ENCODE results near the gene NME8. TPM values are rescaled to one million over a fixed set of nuclear protein-coding genes. Genes with fewer than 3 reads are reported as not detected.
A peak's percentile ranks its signal among the peaks of the same experiment; 100 is the strongest.

The NME8 gene
- total RNA-seq, 1 experiment from 2014 or later: not detected

- Histone ChIP-seq H3K9me2 (ENCODE audit: insufficient read depth) (no peaks in the 10 kb centered on the region), H4K20me1 (ENCODE audit: insufficient read depth) (no peaks in the 10 kb centered on the region), H3K27ac (ENCODE audit: low read depth, low read length) (no peak overlapping the region), H3K27me3 (ENCODE audit: insufficient read depth, low read length) (no peaks in the 10 kb centered on the region; the same call in 1 of the 2 replicates), H3K9ac (ENCODE audit: low read length) (no peak overlapping the region), H3K4me2 (ENCODE audit: low read length) (no peak overlapping the region), H3K36me3 (ENCODE audit: control insufficient read depth in 1 of 2, insufficient read depth in 2 of 2, low read length in 2 of 2) (no peaks in the 10 kb centered on the region), H3K4me1 (ENCODE audit: control insufficient read depth in 1 of 2, insufficient read depth in 2 of 2, low read length in 2 of 2) (peaks cover 0 to 3% of the 10 kb centered on the region in 2 experiments; a peak in 1 of 4 replicates), H3K9me3 (ENCODE audit: control insufficient read depth in 1 of 2, insufficient read depth in 1 of 2, low read depth in 1 of 2, low read length in 2 of 2) (no peaks in the 10 kb centered on the region), H3K79me2 (ENCODE audit: insufficient read depth, low read length) (no peaks in the 10 kb centered on the region), H2AFZ (ENCODE audit: low read depth, low read length, poor library complexity, severe bottlenecking) (no peak overlapping the region), H3K4me3 (replicated peaks in 1 of 2; ENCODE audit: low read depth in 1 of 2, low read length in 2 of 2) (no peak overlapping the region)
- BruUV-seq (replicated peaks): no TSS peak
- ChIA-PET RAD21 (ENCODE audit: low non-redundant PET in 1 of 2, low total read pairs in 2 of 2, uncharacterized antibody in 2 of 2, unreplicated experiment in 2 of 2) (no interaction called here), CTCF (interaction anchor here (1.1 kb wide), 1 partner anchor 599 kb away, joined by 3 read pairs; no protein-coding TSS in a partner anchor), POLR2A (no interaction called here)
- ATAC-seq: no peak
- intact Hi-C loops (cut with micrococcal nuclease): loop anchor here (5.0 kb wide), 2 partner anchors 596 to 626 kb away; no protein-coding TSS in a partner anchor
- no peak for TF ChIP-seq SP1 (IDR thresholded peaks at IDR 0.05; ENCODE audit: low read depth)
- no peak for TF ChIP-seq EZH2 (IDR thresholded peaks at IDR 0.05)
- TF ChIP-seq, protein P1, sequence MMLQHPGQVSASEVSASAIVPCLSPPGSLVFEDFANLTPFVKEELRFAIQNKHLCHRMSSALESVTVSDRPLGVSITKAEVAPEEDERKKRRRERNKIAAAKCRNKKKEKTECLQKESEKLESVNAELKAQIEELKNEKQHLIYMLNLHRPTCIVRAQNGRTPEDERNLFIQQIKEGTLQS (IDR thresholded peaks at IDR 0.05): no peak
- TF ChIP-seq, protein P2, sequence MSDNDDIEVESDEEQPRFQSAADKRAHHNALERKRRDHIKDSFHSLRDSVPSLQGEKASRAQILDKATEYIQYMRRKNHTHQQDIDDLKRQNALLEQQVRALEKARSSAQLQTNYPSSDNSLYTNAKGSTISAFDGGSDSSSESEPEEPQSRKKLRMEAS (IDR thresholded peaks at IDR 0.05): no peak
- TF ChIP-seq, protein P3, sequence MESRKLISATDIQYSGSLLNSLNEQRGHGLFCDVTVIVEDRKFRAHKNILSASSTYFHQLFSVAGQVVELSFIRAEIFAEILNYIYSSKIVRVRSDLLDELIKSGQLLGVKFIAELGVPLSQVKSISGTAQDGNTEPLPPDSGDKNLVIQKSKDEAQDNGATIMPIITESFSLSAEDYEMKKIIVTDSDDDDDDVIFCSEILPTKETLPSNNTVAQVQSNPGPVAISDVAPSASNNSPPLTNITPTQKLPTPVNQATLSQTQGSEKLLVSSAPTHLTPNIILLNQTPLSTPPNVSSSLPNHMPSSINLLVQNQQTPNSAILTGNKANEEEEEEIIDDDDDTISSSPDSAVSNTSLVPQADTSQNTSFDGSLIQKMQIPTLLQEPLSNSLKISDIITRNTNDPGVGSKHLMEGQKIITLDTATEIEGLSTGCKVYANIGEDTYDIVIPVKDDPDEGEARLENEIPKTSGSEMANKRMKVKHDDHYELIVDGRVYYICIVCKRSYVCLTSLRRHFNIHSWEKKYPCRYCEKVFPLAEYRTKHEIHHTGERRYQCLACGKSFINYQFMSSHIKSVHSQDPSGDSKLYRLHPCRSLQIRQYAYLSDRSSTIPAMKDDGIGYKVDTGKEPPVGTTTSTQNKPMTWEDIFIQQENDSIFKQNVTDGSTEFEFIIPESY (IDR thresholded peaks at IDR 0.05; ENCODE audit: extremely low read depth, insufficient replicate concordance, low read length): no peak
- no peak for DNase-seq (ENCODE audit: low read depth, low spot score)
Observed at GRCh38 chr7:37833818-37834146, 14.6 kb upstream of the NME8 start.

DNA sequence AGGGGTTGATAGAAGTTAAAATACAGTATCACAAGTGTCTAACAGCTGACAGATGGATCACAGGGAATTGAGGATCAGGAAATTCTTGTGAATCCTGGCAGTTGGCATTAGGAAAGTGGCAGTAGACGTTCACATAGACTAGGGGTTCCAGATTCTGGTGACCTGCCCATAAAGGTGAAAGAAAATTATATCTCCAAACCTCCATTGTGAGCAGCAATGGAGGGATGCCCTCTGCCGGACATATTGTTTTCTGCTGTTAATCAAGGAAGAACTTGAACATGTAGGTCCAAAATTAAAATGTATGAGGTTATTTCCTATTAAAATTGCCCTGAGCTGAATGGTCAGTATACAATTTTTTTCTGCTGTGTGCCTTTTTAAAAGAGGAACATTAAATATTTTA lies 5.1 kb downstream of the NME8 start:
- Histone ChIP-seq H3K79me2 (ENCODE audit: insufficient read depth, low read length) (no peaks in the 10 kb centered on the region), H3K27me3 (ENCODE audit: insufficient read depth, low read length) (no peaks in the 10 kb centered on the region; the same call in 1 of the 2 replicates), H4K20me1 (ENCODE audit: insufficient read depth) (no peaks in the 10 kb centered on the region), H3K4me2 (ENCODE audit: low read length) (no peak overlapping the region), H3K27ac (ENCODE audit: low read depth, low read length) (no peak overlapping the region), H3K4me3 (replicated peaks in 1 of 2; ENCODE audit: low read depth in 1 of 2, low read length in 2 of 2) (no peak overlapping the region), H2AFZ (ENCODE audit: low read depth, low read length, poor library complexity, severe bottlenecking) (no peak overlapping the region), H3K36me3 (ENCODE audit: control insufficient read depth in 1 of 2, insufficient read depth in 2 of 2, low read length in 2 of 2) (no peaks in the 10 kb centered on the region), H3K9me3 (ENCODE audit: control insufficient read depth in 1 of 2, insufficient read depth in 1 of 2, low read depth in 1 of 2, low read length in 2 of 2) (no peaks in the 10 kb centered on the region), H3K9me2 (ENCODE audit: insufficient read depth) (no peaks in the 10 kb centered on the region), H3K4me1 (ENCODE audit: control insufficient read depth in 1 of 2, insufficient read depth in 2 of 2, low read length in 2 of 2) (no peaks in the 10 kb centered on the region), H3K9ac (ENCODE audit: low read length) (no peak overlapping the region)
- RAD21 ChIA-PET (ENCODE audit: low non-redundant PET in 1 of 2, low total read pairs in 2 of 2, uncharacterized antibody in 2 of 2, unreplicated experiment in 2 of 2): no interaction called here
- CTCF ChIA-PET: interaction anchor here (1.4 to 1.7 kb wide), 2 partner anchors 278 to 618 kb away, joined by 3 to 5 read pairs; no protein-coding TSS in a partner anchor
- DNase-seq (ENCODE audit: low read depth, low spot score) (peak; percentile 13), ATAC-seq (no peak)
- TF ChIP-seq ZNF274 (IDR thresholded peaks at IDR 0.05; ENCODE audit: low read depth, low read length) (no peak), RAD21 (IDR thresholded peaks at IDR 0.05; ENCODE audit: low read depth) (peak; percentile 27; the same call in 1 of the 2 replicates)
- TF ChIP-seq, protein P4, sequence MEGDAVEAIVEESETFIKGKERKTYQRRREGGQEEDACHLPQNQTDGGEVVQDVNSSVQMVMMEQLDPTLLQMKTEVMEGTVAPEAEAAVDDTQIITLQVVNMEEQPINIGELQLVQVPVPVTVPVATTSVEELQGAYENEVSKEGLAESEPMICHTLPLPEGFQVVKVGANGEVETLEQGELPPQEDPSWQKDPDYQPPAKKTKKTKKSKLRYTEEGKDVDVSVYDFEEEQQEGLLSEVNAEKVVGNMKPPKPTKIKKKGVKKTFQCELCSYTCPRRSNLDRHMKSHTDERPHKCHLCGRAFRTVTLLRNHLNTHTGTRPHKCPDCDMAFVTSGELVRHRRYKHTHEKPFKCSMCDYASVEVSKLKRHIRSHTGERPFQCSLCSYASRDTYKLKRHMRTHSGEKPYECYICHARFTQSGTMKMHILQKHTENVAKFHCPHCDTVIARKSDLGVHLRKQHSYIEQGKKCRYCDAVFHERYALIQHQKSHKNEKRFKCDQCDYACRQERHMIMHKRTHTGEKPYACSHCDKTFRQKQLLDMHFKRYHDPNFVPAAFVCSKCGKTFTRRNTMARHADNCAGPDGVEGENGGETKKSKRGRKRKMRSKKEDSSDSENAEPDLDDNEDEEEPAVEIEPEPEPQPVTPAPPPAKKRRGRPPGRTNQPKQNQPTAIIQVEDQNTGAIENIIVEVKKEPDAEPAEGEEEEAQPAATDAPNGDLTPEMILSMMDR (IDR thresholded peaks at IDR 0.05 in 2 of 3, conservative IDR thresholded peaks at IDR 0.05 in 1 of 3; ENCODE audit: borderline replicate concordance in 1 of 3, insufficient read depth in 1 of 3, low read depth in 2 of 3, low read length in 2 of 3): peak; percentile 21 to 58 (median 51); a peak in 4 of 6 replicates
- POLR2A ChIA-PET: no interaction called here
- intact Hi-C loops (cut with micrococcal nuclease): loop anchor here (5.0 kb wide), 1 partner anchor 616 kb away; no protein-coding TSS in a partner anchor
- BruUV-seq (replicated peaks): no TSS peak
